ENCODE measurements around the gene TUBB1. TPM values are rescaled to one million over a fixed set of nuclear protein-coding genes. Genes with fewer than 3 reads are reported as not detected.

Gene TUBB1
- total and polyA plus RNA-seq, 2 of the 13 experiments (the other 11 are each of a cell fraction or from before 2014, with no cell fraction given): 0.11 to 57.6 TPM

DNA sequence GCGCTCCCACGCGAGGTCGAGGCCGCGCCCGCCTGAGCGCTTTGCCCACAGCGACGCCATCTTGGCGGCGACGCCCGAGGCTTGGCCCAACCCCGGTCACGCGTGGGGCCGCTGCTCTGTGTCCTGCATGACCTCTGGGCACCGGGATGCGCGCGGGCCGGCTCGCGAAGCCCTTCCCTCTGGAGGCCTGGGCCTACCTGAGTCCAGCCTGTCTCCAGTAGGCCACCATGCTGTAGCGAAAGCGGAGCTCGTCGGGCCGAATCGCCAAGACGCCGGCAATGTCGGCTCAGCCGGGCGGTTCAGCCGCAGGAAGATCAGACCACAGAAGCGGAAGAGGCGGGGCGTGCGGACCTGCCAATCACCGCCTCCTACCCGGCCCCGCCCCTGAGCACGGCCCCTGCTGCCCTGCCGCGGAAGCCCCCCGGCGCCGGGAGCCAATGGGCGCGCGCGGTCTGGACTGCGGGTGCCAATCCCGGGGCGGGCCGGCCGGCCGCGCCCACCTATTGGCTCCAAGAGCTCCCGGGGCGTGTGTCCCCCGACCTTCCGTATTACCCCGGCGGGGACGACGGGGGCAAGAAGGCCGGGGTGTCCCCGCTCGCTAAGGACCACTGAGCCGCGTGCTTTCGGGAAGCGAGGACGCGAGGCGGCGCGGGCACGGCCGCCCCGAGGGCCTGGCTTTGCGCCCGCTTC lies 12.9 kb downstream of the TUBB1 start, which contains the start of gene ATP5F1E (continued):
- TF ChIP-seq ZNF790 (CRISPR knock-in tag; IDR thresholded peaks at IDR 0.05; ENCODE audit: borderline replicate concordance) (0 out of 2 replicates have a peak, but pooled peaks have one; percentile 87), KLF11 (CRISPR knock-in tag; IDR thresholded peaks at IDR 0.05) (peak; percentile 77; the same call in 1 of the 2 replicates), STAT5B (CRISPR knock-in tag; IDR thresholded peaks at IDR 0.05) (peak; percentile 69), ZNF335 (CRISPR knock-in tag; IDR thresholded peaks at IDR 0.05) (peak; percentile 72; the same call in 1 of the 2 replicates), NFYB (CRISPR knock-in tag; IDR thresholded peaks at IDR 0.05) (peak; percentile 92), ZNF180 (CRISPR knock-in tag; IDR thresholded peaks at IDR 0.05; ENCODE audit: borderline replicate concordance, low read depth) (0 out of 2 replicates have a peak, but pooled peaks have one; percentile 14), JUN (CRISPR knock-in tag; IDR thresholded peaks at IDR 0.05) (no peak; the same call in 1 of the 2 replicates), RFX1 (IDR thresholded peaks at IDR 0.05) (no peak), POLR2AphosphoS5 (IDR thresholded peaks at IDR 0.05; ENCODE audit: low read depth, low read length) (peak; percentile 88), NFE2L1 (CRISPR knock-in tag; IDR thresholded peaks at IDR 0.05; ENCODE audit: borderline replicate concordance) (peak; percentile 78; the same call in 1 of the 2 replicates), RCOR2 (CRISPR knock-in tag; IDR thresholded peaks at IDR 0.05) (0 out of 2 replicates have a peak, but pooled peaks have one; percentile 2), ZNF326 (CRISPR knock-in tag; IDR thresholded peaks at IDR 0.05; ENCODE audit: borderline replicate concordance) (peak; percentile 90), ELF1 (CRISPR knock-in tag; IDR thresholded peaks at IDR 0.05) (peak; percentile 80)
- TF ChIP-seq, protein P1, sequence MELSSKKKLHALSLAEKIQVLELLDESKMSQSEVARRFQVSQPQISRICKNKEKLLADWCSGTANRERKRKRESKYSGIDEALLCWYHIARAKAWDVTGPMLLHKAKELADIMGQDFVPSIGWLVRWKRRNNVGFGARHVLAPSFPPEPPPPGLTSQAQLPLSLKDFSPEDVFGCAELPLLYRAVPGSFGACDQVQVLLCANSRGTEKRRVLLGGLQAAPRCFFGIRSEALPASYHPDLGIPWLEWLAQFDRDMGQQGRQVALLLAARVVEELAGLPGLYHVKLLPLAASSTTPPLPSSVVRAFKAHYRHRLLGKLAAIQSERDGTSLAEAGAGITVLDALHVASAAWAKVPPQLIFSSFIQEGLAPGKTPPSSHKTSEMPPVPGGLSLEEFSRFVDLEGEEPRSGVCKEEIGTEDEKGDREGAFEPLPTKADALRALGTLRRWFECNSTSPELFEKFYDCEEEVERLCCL (CRISPR knock-in tag; IDR thresholded peaks at IDR 0.05; ENCODE audit: borderline replicate concordance): peak; percentile 91; the same call in 1 of the 2 replicates
- TF ChIP-seq, protein P2, sequence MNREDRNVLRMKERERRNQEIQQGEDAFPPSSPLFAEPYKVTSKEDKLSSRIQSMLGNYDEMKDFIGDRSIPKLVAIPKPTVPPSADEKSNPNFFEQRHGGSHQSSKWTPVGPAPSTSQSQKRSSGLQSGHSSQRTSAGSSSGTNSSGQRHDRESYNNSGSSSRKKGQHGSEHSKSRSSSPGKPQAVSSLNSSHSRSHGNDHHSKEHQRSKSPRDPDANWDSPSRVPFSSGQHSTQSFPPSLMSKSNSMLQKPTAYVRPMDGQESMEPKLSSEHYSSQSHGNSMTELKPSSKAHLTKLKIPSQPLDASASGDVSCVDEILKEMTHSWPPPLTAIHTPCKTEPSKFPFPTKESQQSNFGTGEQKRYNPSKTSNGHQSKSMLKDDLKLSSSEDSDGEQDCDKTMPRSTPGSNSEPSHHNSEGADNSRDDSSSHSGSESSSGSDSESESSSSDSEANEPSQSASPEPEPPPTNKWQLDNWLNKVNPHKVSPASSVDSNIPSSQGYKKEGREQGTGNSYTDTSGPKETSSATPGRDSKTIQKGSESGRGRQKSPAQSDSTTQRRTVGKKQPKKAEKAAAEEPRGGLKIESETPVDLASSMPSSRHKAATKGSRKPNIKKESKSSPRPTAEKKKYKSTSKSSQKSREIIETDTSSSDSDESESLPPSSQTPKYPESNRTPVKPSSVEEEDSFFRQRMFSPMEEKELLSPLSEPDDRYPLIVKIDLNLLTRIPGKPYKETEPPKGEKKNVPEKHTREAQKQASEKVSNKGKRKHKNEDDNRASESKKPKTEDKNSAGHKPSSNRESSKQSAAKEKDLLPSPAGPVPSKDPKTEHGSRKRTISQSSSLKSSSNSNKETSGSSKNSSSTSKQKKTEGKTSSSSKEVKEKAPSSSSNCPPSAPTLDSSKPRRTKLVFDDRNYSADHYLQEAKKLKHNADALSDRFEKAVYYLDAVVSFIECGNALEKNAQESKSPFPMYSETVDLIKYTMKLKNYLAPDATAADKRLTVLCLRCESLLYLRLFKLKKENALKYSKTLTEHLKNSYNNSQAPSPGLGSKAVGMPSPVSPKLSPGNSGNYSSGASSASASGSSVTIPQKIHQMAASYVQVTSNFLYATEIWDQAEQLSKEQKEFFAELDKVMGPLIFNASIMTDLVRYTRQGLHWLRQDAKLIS (CRISPR knock-in tag; IDR thresholded peaks at IDR 0.05): peak; percentile 86; the same call in 1 of the 2 replicates
- TF ChIP-seq, protein P3, sequence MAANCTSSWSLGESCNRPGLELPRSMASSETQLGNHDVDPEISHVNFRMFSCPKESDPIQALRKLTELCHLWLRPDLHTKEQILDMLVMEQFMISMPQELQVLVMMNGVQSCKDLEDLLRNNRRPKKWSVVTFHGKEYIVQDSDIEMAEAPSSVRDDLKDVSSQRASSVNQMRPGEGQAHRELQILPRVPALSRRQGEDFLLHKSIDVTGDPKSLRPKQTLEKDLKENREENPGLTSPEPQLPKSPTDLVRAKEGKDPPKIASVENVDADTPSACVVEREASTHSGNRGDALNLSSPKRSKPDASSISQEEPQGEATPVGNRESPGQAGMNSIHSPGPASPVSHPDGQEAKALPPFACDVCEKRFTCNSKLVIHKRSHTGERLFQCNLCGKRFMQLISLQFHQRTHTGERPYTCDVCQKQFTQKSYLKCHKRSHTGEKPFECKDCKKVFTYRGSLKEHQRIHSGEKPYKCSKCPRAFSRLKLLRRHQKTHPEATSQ (CRISPR knock-in tag; IDR thresholded peaks at IDR 0.05; ENCODE audit: borderline replicate concordance): no peak; the same call in 1 of the 2 replicates
- TF ChIP-seq, protein P4, sequence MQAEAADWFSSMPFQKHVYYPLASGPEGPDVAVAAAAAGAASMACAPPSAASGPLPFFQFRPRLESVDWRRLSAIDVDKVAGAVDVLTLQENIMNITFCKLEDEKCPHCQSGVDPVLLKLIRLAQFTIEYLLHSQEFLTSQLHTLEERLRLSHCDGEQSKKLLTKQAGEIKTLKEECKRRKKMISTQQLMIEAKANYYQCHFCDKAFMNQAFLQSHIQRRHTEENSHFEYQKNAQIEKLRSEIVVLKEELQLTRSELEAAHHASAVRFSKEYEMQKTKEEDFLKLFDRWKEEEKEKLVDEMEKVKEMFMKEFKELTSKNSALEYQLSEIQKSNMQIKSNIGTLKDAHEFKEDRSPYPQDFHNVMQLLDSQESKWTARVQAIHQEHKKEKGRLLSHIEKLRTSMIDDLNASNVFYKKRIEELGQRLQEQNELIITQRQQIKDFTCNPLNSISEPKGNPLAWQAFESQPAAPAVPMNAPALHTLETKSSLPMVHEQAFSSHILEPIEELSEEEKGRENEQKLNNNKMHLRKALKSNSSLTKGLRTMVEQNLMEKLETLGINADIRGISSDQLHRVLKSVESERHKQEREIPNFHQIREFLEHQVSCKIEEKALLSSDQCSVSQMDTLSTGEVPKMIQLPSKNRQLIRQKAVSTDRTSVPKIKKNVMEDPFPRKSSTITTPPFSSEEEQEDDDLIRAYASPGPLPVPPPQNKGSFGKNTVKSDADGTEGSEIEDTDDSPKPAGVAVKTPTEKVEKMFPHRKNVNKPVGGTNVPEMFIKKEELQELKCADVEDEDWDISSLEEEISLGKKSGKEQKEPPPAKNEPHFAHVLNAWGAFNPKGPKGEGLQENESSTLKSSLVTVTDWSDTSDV (CRISPR knock-in tag; IDR thresholded peaks at IDR 0.05): no peak
- TF ChIP-seq, protein P5, sequence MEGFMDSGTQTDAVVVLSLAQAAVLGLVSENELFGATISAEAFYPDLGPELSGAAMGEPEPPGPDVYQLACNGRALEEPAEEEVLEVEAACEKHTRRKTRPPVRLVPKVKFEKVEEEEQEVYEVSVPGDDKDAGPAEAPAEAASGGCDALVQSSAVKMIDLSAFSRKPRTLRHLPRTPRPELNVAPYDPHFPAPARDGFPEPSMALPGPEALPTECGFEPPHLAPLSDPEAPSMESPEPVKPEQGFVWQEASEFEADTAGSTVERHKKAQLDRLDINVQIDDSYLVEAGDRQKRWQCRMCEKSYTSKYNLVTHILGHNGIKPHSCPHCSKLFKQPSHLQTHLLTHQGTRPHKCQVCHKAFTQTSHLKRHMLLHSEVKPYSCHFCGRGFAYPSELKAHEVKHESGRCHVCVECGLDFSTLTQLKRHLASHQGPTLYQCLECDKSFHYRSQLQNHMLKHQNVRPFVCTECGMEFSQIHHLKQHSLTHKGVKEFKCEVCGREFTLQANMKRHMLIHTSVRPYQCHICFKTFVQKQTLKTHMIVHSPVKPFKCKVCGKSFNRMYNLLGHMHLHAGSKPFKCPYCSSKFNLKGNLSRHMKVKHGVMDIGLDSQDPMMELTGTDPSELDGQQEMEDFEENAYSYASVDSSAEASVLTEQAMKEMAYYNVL (CRISPR knock-in tag; IDR thresholded peaks at IDR 0.05; ENCODE audit: borderline replicate concordance): peak; percentile 87; the same call in 1 of the 2 replicates
